GM12878 (cell line): ENCODE measurements around the gene APPBP2.

Experiments used
- BCL11A ChIP-seq: IDR thresholded peaks from 2 replicates; pipeline ENCODE4 v1.6.1; 2011; ENCODE audit warnings: low read depth, low read length
- CEBPZ ChIP-seq: fragments of 150-350 bp; IDR thresholded peaks from 2 replicates; pipeline ENCODE4 v1.6.1; 2016; ENCODE audit warnings: low read depth, low read length
- CTCF ChIP-seq, 3 experiments: IDR thresholded peaks in 2 of 3; conservative IDR thresholded peaks in 1 of 3; 2 replicates each; pipeline ENCODE4 v1.5.1; 2011; ENCODE audit warnings: low read depth in 3 of 3, low read length in 3 of 3, mild to moderate bottlenecking in 3 of 3, control low read depth in 2 of 3, moderate library complexity in 2 of 3, inconsistent platforms in 1 of 3, mixed read lengths in 1 of 3; ENCODE audit not compliant: control insufficient read depth in 2 of 3, insufficient read depth in 1 of 3; ENCODE audit errors: extremely low read depth in 1 of 3
- HDAC6 ChIP-seq: fragments of 200-600 bp; sonication (generic); IDR thresholded peaks from one replicate; pipeline ENCODE4 v1.8.0; 2017; ENCODE audit warnings: antibody characterized with exemption; ENCODE audit not compliant: unreplicated experiment
- NFYB ChIP-seq: IDR thresholded peaks from 2 replicates; pipeline ENCODE4 v1.6.1; 2011; ENCODE audit warnings: low read depth, mild to moderate bottlenecking, low read length, improper control_type of control experiment, moderate library complexity; ENCODE audit not compliant: insufficient read depth
- PKNOX1 ChIP-seq: fragments of 450-650 bp; IDR thresholded peaks from 2 replicates; pipeline ENCODE4 v1.6.1; 2016; ENCODE audit warnings: mild to moderate bottlenecking
- POLR2A ChIP-seq: IDR thresholded peaks from 2 replicates; pipeline ENCODE4 v1.6.1; 2011; ENCODE audit warnings: low read depth, mild to moderate bottlenecking, low read length
- USF1 ChIP-seq: IDR thresholded peaks from 2 replicates; pipeline ENCODE4 v1.6.1; 2011; ENCODE audit warnings: borderline replicate concordance, low read depth, mild to moderate bottlenecking, moderate library complexity, mixed read lengths, low read length; ENCODE audit not compliant: insufficient read depth; ENCODE audit errors: extremely low read length
- YY1 ChIP-seq: IDR thresholded peaks from 2 replicates; pipeline ENCODE4 v1.6.1; 2011; ENCODE audit warnings: low read depth, mild to moderate bottlenecking, low read length
- TF ChIP-seq, protein P1 (sequence below): IDR thresholded peaks from 2 replicates; pipeline ENCODE4 v1.6.1; 2011; ENCODE audit warnings: borderline replicate concordance, low read depth, mild to moderate bottlenecking, moderate library complexity, low read length; ENCODE audit not compliant: insufficient read depth, poor library complexity, severe bottlenecking

DNA sequence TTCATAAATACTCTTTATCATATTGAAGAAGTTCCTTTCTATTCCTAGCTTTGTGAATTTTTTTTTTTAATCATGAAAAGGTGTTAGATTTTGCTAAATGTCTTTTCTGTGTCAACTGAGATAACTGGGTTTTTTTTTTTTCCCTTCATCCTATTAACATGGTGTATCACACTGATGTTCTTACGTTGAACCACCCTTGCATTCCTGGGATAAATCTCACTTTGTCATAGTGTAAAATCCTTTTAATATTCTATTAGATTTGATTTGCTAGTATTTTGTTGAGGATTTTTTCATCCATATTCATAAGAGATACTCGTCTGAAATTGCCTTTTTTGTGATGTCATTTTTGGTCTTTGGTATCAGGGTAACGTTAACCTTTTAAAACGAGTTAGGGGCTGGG is 54.6 kb downstream of the APPBP2 start:
- TF ChIP-seq CTCF (IDR thresholded peaks at IDR 0.05 in 2 of 3, conservative IDR thresholded peaks at IDR 0.05 in 1 of 3; ENCODE audit: control insufficient read depth in 2 of 3, extremely low read depth in 1 of 3, insufficient read depth in 1 of 3, low read depth in 3 of 3, low read length in 3 of 3) (no peak), PKNOX1 (no peak), USF1 (no peak), CEBPZ (no peak), POLR2A (no peak), BCL11A (no peak), YY1 (no peak), HDAC6 (no peak), NFYB (no peak)
- TF ChIP-seq, protein P1, sequence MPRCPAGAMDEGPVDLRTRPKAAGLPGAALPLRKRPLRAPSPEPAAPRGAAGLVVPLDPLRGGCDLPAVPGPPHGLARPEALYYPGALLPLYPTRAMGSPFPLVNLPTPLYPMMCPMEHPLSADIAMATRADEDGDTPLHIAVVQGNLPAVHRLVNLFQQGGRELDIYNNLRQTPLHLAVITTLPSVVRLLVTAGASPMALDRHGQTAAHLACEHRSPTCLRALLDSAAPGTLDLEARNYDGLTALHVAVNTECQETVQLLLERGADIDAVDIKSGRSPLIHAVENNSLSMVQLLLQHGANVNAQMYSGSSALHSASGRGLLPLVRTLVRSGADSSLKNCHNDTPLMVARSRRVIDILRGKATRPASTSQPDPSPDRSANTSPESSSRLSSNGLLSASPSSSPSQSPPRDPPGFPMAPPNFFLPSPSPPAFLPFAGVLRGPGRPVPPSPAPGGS = no peak
